ENCODE data around the gene MAP3K13.
"Not testable (repeated sequence)": the region's sequence is repeated elsewhere in the genome, so short reads cannot be mapped to it uniquely, and the experiment has no call there.

MAP3K13 gene

DNA sequence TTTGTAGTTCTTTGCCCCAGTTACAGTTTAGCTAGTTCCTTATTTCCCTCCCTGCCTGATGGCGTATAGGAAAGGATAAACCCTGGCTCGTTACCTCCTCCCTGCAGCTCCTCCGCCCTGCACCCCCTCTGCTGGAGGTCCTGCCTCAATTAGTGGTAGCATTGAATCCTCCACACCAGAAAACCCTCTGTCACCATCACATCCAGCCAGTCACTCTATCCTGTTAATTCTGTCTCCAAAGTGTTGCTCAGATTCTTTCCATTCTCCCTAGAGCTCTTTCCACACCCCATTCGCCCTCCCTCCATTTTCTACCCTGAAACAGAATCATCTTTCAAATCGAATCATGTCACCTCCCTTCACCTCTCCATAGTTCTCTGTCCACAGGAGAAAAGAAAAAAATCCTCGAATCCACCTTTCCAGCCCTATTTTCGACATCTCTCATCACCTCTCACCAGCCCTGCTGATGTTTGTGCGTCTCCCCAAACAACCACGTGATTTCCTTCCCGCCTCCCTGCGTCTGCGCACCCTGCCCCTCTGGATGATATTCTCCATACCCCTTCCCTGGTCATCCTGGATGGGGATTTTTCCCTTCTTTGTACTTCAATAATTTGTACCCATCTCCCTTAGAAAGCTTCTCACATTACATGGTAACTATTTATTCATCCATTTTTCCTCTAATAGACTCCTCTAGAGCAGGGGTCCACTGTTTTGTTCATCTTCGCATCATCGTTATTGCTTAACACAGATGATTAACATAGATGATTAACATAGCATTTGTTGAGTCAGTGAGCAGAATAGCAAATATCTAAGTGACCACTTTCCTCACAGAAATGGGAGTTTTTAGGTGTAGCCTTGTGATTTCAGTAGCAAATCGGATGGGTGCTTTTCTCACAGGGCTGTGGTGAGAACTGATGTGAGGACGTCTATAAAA lies 37.1 kb downstream of the MAP3K13 start:
- DNase-seq: no peak

DNA sequence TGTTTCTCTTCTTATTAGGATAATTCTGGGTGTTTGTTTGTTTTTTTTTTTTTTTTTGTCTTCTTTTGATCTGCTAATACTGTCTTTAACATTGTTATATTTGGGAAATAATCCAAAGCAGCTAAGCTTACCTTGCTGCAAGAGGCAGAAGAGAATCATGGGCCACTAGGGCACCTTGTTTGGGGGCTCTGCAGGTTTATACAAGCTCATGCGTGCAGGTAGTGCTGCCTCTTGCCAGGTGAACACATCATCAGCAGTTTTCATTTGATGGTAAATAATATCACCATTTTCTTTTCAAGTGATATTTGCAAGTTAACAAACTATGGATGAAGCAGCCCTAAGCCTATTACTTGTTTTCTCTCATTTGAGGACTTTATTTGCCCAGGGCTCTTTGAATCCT lies 37.9 kb downstream of the MAP3K13 start:
- DNase-seq: no peak

DNA sequence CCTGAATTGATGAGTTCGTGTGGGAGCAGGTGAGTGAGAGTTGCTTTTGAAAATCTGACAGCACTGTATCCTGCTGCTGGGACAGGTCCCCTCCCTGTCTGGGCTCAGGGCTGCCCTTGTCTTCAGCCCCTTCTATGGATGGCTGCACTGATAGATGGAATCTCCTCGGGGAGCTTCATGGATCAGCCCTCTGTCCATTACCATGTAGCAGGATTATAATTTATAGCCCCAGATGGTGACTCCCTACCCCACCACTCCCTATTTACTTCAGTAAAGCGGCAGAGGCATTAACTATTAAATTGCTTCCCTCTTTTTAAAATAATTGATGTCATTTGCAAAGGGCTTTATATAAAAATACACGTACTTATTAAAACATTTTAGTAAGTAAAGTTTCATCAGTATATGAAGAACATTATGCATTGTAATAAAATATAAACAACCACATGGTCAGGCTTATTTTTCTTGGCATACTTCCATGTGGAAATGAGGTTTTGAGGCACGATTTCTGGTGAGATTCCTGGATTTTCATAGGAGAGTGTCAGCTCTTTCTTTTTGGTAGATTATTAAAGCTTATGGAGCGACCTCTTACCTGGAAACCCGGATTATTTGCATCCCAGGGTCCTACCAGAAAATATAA lies 38.5 kb downstream of the MAP3K13 start:
- DNase-seq: no peak

DNA sequence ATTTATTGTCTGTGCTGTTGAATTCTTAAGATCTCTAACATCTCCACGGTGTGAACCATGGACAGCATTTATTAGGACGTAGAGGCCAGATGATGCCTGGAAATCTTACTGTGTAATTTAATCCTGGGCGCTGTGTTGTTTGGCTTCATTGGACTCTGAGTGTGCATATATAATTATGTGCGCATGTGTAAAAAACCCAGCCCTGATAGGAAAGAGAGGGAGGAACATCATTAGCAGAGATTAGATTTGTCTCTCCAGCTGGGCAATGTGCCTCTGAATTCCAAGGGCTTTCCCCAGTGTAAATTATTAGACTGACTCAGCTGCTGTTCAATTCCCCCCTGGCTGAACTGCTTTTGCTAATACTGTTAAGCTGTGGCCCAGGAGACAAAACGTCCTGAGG lies 39.6 kb downstream of the MAP3K13 start:
- no peak for DNase-seq

DNA sequence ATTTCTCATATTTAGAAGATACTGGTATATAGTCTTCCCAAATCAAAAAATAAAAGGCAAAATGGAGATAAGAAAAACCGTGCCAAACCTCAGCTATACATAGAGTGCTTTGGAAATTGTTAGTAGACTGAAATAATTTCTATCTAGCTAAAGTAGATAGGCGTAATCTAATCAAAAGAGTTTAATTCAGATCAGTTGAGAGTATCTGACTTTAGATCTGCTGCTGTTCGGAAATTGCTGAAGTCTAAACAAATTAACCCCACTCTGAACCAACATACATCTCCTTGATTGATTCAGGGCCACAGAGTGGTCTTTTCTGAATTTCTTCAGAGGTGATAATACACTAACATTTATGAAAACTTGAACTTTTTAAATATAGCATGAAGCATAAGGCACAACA lies 40.1 kb downstream of the MAP3K13 start:
- DNase-seq: no peak

DNA sequence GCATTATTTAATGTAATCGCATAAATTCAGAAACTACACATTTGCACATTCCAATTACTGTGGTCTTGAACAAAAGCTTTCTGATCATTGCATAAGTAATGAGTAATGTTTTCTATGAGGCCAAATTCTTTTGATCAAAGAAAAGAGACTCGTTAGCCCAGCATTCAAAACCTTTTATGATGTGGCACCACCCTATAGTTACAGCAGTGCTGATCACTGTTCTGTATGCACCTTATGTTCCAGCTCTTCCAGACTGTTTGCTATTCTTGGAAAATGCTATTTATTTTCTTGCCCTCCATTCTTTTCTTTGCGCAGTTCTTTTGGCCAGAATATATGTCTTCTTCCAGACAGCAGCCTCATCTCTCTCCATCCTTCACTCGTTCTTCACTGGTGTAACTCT lies 42.3 kb downstream of the MAP3K13 start:
- DNase-seq: no peak

DNA sequence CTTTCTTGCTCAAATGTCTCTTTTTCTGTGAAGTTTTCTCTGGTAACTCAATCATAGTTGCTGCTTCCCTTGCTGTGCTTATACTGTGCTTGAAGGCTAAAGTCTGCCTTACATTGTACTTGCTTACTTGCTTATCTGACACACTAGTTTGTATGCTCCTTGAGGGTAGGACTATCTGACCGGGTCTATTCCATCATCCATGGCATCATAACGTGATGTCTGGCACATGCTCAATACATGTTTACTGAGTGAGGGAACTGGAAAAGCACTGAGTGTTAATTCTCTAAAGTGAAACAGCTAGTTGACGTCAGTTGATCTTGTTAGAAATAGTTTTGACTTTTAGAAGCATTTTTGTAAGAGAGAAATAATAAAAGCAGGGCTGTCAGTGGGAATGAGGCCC lies 42.7 kb downstream of the MAP3K13 start:
- no peak for DNase-seq

DNA sequence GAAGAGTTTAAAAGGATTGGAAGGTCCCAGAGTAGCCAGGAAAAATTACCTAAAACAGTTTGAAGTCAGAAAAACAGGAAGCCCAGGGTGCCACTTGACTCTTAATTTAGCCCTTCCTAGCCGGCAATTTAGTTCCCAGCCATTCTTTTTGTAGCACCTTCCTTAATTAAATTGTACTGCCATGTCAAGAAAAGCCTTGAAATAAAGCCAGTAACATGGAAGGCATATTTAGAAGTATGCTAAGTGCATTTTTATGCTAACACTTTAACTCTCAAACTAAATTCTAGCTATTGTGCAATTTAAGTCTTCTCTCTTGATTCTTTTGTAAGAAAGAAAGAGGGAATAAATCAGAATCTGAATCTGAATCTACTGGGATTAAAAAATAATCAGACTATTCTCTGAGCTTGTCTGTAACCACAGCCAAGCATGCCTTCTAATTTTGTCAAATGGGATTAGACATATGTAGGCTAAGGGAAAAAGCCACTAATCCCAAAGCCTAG lies 43.2 kb downstream of the MAP3K13 start:
- no peak for DNase-seq

DNA sequence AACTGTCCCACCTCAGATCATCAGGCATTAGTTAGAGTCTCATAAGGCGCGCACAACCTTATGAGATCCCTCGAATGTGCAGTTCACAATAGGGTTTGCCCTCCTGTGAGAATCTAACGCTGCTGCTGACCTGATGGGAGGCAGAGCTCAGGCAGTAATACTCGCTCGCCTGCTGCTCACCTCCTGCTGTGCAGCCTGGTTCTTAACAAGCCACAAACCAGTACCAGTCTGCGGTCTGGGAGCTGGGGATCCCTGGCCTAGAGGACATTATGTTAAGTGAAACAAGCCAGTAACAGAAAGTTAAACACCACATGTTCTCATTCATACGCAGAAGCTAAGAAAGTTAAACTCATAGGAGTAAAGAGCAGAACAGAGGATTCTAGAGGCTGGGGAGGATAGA lies 47.0 kb downstream of the MAP3K13 start:
- DNase-seq: no peak

DNA sequence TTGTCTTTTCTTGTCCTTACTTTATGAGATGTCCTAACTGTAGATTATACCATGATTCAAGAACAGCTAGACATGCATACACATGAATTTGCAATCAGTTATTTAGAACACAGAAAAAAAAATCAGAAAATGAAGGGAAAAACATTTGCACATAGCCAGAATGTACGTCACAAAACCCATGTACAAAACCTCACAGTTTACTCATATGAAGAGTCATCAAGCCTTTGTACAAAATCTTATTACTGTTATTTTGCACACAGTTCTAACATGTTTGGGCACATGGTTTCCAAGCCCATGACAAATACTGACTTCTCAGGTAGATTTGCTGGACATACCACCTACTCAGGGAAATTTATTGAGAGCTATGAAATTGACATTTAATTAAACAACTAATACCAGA lies 48.2 kb downstream of the MAP3K13 start:
- no peak for DNase-seq

DNA sequence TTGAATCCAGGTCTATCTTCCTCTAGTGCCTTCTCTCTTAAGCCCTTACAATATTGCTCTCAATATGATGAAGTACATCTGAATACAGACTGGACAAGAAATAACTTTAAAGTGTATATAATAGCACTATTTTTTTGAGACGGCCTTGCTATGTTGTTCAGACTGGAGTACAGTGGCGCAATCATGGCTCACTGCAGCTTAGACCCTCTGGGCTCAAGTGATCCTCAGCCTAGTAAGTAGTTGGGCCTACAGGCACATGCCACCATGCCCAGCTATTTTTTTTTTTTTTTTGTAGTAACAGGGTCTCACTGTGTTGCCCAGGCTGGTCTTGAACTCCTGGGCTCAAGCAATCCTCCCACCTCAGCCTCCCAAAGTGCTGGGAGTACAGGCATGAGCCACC lies 53.6 kb downstream of the MAP3K13 start:
- no peak for DNase-seq

DNA sequence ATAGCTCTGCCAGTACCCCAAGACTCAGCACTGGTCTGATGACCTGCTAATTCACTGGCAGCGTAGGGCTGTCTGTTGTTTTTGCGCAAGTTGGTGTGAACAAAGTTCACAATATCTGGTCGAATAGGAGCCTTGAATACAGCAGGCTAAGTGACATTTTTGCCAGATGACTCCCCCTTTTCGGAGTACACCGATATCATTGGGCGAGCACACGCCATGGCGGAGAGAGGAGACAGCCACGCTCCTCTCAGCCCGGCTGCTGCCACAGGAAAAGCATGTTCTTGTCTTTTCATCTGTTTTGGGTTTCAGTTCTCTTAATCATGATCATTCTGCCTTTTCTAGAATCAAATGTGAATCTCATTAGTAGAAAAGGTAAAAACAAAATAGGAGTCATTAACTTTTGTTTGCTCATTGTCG lies 55.6 kb downstream of the MAP3K13 start:
- not testable (repeated sequence) for DNase-seq

DNA sequence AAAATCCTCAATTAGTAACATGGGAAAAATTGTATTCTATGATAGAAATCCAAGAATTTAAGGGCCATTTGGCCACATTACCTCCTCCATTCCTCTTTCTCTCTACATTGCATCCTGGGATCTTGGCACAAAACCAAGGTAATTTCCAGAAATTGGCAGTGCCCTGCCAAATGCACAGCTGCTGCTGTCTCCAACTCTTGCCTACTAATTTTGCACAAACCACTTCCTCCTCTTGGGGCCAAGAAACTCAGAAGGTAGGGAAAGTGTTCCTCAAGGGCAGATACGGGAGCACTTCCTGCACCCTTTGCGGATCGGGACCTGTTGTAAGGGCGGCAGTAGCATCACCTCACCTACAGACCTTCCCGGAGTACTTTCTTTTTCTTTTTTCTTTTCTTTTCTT lies 57.8 kb downstream of the MAP3K13 start:
- no peak for DNase-seq

DNA sequence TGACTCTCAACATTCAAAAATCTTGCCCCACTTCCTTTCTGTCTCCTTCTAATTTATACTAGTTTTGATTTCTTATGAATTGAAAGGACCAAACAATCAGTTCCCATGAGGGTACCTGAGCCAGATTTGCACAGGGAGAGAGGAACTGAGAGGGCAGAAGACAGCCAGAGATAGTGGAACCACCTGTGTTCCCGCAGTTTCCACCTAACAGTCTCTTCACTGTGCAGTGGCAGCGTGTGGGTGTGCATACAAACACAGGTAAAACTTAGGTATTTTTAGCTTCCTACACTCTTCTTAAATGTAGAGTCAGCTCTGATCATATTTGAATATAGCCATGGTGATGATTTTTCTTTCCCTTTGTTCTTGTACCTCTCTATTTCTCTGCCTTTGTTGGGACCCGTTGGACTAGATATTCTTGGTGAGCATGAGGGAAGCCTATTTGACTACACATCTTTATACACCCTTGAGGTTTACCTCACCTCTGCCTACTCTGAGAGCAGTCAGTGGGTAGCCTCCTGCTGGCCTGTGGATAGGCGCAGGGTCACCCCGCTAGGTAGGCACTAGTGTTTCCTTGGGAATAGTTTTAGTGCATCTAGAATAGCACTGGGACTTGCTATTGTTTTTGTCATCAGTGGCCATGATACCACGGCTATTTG lies 58.8 kb downstream of the MAP3K13 start:
- DNase-seq: no peak

DNA sequence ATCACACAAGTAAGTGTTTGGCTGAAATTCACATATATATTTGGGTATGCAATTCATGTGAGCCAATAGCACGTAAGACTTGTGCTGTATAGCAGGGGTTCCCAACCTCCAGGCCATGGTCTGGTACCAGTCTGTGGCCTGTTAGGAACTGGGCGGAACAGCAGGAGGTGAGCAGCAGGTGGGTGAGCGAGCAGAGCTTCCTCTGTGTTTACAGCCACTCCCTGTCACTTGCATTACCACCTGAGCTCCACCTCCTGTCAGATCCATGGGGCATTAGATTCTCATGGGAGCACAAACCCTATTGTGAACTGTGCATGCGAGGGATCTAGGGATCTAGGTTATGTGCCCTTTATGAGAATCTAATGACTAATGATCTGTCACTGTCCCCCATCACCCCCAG lies 59.7 kb downstream of the MAP3K13 start:
- no peak for DNase-seq

DNA sequence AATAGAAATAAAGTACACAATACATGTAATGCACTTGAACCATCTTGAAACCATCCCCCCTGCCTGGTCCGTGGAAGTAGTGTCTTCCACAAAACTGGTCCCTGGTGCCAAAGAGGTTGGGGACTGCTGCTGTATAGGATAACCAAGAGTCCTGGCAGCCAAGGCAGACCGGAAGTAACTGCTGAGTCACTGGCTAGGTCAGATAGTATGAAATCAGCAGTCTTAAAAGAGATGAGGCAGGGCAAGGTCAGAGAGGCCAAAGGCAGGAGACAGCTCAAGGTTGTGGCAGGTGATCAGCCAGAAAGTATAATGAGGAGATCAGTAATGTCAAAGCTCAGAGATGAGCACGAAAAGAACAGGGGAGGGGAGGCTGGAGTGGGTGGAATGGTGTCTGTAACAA lies 60.2 kb downstream of the MAP3K13 start:
- DNase-seq: no peak

DNA sequence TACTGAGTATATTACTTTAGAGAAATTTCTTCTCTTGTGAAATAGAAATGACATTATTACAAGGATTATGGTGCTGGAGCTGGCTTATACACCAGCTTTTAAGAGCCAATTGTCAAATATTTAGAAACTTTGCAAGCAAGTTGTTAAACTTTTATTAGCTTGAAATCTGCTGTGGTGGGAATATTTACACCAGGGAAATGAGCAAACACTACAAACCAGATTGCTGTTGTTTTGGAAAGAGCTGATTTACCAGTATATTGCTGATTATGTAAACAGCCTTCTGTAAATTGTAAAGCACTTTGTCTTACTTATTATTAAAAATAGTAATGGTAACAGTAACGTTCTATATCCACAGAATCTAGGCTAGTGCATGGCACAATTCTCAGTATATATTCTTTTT lies 61.5 kb downstream of the MAP3K13 start:
- no peak for DNase-seq

DNA sequence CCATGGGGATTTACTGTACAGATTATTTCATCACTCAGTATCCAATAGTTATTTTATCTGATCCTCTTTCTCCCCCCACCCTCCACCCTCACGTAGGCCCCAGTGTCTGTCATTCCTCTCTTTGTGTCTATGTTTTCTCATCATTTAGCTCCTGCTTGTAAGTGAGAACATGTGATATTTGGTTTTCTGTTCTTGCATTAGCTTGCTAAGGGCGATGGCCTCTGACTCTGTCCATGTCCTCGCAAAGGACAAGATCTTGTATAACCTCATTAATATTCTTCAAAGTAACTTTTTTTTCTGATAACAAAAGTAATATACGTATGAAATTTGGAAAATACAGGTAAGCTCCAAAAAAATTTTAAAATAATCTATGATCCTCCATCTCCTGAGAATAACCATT lies 67.4 kb downstream of the MAP3K13 start:
- DNase-seq: no peak

DNA sequence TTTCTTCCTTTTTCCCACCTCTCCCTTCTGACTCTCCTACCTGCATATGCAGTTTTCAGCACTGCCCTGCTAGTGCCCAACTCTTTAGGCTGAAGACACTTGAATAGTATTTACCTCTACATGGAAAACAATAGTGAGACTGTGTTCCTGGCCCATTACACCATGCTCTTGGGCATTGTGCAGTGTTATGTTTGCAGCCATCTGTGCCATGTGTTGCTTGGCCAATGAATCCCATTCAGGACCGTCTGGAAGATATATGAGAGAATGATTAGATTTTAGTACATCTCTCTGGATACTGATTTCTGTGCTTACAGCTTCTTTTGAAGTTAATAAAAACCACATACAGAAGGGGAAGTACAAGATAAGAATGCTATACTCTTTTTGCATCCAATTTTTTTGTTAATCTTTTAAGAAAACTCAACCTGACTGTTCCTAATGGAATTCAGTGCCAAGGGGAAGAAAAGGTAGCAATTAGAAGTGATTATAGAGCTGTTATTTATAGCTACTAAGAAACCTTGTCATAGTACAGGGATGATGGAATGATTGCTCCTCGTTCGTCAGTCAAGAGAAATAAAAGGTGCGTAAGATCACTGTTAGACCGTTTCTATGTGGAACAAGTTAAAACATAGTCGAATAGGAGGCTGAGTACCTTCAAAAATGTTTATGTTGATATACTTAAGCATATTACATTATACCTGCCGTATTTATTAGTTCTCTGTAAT lies 77.0 kb downstream of the MAP3K13 start:
- no peak for DNase-seq

DNA sequence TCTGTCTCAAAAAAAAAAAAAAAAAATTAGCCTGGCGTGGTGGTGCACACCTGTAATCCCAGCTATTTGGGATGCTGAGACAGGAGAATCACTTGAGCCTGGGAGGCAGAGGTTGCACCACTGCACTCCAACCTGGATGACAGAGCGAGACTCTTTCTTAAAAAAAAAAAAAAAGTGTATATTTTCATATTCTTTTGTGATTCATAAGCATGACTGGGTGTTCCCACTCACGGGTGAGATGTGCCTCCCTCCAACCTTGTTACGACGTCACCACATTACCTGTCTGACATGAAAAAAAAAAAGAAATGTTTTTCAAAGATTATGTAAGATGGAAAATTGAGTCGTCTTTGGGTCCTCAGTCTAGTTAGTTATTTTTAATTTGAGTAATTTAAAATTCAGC lies 79.1 kb downstream of the MAP3K13 start:
- DNase-seq: no peak

DNA sequence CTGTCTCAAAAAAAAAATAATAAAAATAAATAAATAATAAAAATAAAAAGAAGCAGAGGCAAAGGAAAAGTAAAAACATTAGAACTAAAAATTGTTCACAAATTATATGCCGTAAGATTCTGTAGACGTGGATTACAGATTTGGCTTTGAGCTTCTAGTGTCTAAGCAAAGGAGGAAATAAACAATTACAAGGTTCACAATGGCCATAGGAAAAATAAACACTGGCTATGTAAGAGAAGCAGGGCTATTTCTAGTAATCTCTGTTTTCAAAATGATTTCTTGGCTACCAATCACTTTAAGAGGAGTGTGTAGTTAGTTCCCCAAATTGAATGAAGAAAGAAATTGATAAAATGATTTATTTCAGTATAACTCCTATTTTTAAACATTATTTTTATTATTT lies 81.4 kb downstream of the MAP3K13 start:
- no peak for DNase-seq

DNA sequence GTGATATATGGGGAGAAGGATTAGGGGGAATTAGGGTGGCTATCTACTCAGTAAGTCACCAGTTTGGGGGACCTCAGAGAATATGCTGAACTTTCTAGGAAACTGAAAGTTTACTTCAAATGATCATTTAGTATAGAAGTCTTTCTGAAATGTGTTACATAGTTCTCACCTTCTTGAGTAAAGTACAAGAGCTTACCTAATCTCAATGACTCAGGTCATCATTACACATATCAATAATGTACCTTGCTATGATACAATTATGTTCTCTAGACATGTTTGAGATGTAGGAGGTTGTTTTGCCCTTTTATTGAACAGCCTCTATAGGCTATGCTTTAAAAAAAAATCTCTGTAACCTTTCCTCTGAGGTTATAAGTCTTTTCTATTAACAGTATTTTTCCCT lies 85.2 kb downstream of the MAP3K13 start:
- DNase-seq: no peak

DNA sequence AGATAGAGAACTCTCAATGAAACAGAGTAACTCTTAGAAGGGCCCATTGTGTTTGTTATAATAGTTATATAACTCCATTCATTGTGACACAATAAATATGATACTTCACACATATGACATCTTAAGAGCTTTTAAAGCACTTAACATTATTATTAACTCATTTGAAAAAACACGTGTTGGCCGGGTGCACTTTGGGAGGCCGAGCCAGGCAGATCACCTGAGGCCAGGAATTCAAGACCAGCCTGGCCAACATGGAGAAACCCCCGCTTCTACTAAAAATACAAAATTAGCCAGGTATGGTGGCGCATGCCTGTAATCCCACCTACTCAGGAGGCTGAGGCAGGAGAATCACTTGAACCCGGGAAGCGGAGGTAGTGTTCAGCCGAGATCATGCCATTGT lies 88.5 kb downstream of the MAP3K13 start:
- DNase-seq: not testable (repeated sequence)
